ENCODE data around the gene FKBP11.

FKBP11 gene

GRCh38 chr12:48937170-48937569 lies 11.9 kb upstream of the FKBP11 start:
- H3K27me3 ChIP-seq: no peaks in the 10 kb centered on the region
- H3K36me3 ChIP-seq: peaks cover 75% of the 10 kb centered on the region

GRCh38 chr12:48936379-48936979 lies 11.2 kb upstream of the FKBP11 start:
- DNase-seq: peak; percentile 87
- Histone ChIP-seq H3K4me1 (no peaks in the 10 kb centered on the region), H3K27me3 (no peaks in the 10 kb centered on the region), H3K9me3 (no peaks in the 10 kb centered on the region), H3K36me3 (peaks cover 76% of the 10 kb centered on the region), H3K4me3 (ENCODE audit: low read depth, low read length) (no peak overlapping the region)
- TF ChIP-seq CTCF (IDR thresholded peaks at IDR 0.05; ENCODE audit: low read depth, low read length): peak; percentile 96

More at GRCh38 chr12:48937170-48937569, 11.9 kb upstream of the FKBP11 start:
- peak; percentile 36 for TF ChIP-seq CTCF (IDR thresholded peaks at IDR 0.05; ENCODE audit: low read depth, low read length)
- DNase-seq: peak; percentile 18
- H3K9me3 ChIP-seq: no peaks in the 10 kb centered on the region
- no peak overlapping the region for H3K4me3 ChIP-seq (ENCODE audit: low read depth, low read length)
- H3K4me1 ChIP-seq: no peaks in the 10 kb centered on the region

GRCh38 chr12:48934312-48934706 lies 9.0 kb upstream of the FKBP11 start:
- peak; percentile 57 for TF ChIP-seq CTCF (IDR thresholded peaks at IDR 0.05; ENCODE audit: low read depth, low read length)
- DNase-seq: no peak

GRCh38 chr12:48933664-48934311 lies 8.5 kb upstream of the FKBP11 start:
- no peak for TF ChIP-seq CTCF (IDR thresholded peaks at IDR 0.05; ENCODE audit: low read depth, low read length)
- Histone ChIP-seq H3K9me3 (no peaks in the 10 kb centered on the region), H3K36me3 (peaks cover 61% of the 10 kb centered on the region), H3K4me1 (no peaks in the 10 kb centered on the region), H3K27me3 (no peaks in the 10 kb centered on the region), H3K4me3 (ENCODE audit: low read depth, low read length) (no peak overlapping the region)
- no peak for DNase-seq

More at GRCh38 chr12:48934312-48934706, 9.0 kb upstream of the FKBP11 start:
- no peak overlapping the region for H3K4me3 ChIP-seq (ENCODE audit: low read depth, low read length)
- H3K9me3 ChIP-seq: no peaks in the 10 kb centered on the region
- H3K4me1 ChIP-seq: no peaks in the 10 kb centered on the region
- H3K36me3 ChIP-seq: peaks cover 64% of the 10 kb centered on the region
- H3K27me3 ChIP-seq: no peaks in the 10 kb centered on the region

- Histone ChIP-seq H3K9me3 (no peaks in the 10 kb centered on the region), H3K36me3 (peaks cover 56% of the 10 kb centered on the region), H3K4me3 (ENCODE audit: low read depth, low read length) (no peak overlapping the region), H3K4me1 (no peaks in the 10 kb centered on the region), H3K27me3 (no peaks in the 10 kb centered on the region)
- no peak for DNase-seq
- no peak for TF ChIP-seq CTCF (IDR thresholded peaks at IDR 0.05; ENCODE audit: low read depth, low read length)
These were observed 7.6 kb upstream of the FKBP11 start for GRCh38 chr12:48932878-48933277.

- no peaks in the 10 kb centered on the region for H3K27me3 ChIP-seq
- TF ChIP-seq CTCF (IDR thresholded peaks at IDR 0.05; ENCODE audit: low read depth, low read length): no peak
- H3K4me3 ChIP-seq (ENCODE audit: low read depth, low read length): no peak overlapping the region
- no peaks in the 10 kb centered on the region for H3K9me3 ChIP-seq
- DNase-seq: no peak
- H3K36me3 ChIP-seq: peaks cover 39% of the 10 kb centered on the region
- no peaks in the 10 kb centered on the region for H3K4me1 ChIP-seq
These were observed 5.2 kb upstream of the FKBP11 start for GRCh38 chr12:48930475-48930874.

Measured in BE2C (cell line).